Caki2 (cell line): ENCODE data around the gene GRHL1. TPM values are rescaled to one million over a fixed set of nuclear protein-coding genes. Genes with fewer than 3 reads are reported as not detected.
A peak's percentile ranks its signal among the peaks of the same experiment; 100 is the strongest.
"Not testable (repeated sequence)": the region's sequence is repeated elsewhere in the genome, so short reads cannot be mapped to it uniquely, and the experiment has no call there.

Source experiments
- DNase-seq: peaks from one replicate; pipeline ENCODE4 v3.0.0-alpha.2; 2015; ENCODE audit warnings: low read depth
- in situ Hi-C: cut with HindIII; loops from 2 replicates; pipeline ENCODE4 v1.10.0; 2016; ENCODE audit warnings: low sequenced_read_pairs, low pct_unique_long_range_greater_than_20kb, mixed read lengths
- total RNA-seq: library from RNA; depleted of rRNA; stranded (reverse); fragments of >200 nt; shearing (Covaris generic); gene quantifications from 2 replicates; pipeline ENCODE4 v1.2.3, GENCODE V29; 2014; ENCODE audit warnings: low replicate concordance

The GRHL1 gene
- total RNA-seq, 1 experiment from 2014 or later, result 9.1 TPM

GRCh38 chr2:10028407-10028987 is 77.0 kb downstream of the GRHL1 start:
- in situ Hi-C loops, result loop anchor here (25.0 kb wide), 1 partner anchor 216 kb away; no protein-coding TSS in a partner anchor
- no peak for DNase-seq

GRCh38 chr2:10028988-10029874 is 77.7 kb downstream of the GRHL1 start:
- in situ Hi-C loops, result loop anchor here (25.0 kb wide), 1 partner anchor 217 kb away; no protein-coding TSS in a partner anchor
- DNase-seq, result no peak

GRCh38 chr2:10029875-10030223 is 78.4 kb downstream of the GRHL1 start:
- no peak for DNase-seq
- in situ Hi-C loops, result loop anchor here (25.0 kb wide), 1 partner anchor 218 kb away; no protein-coding TSS in a partner anchor

- in situ Hi-C loops, result loop anchor here (25.0 kb wide), 1 partner anchor 218 kb away; no protein-coding TSS in a partner anchor
- DNase-seq, result no peak
Observed at GRCh38 chr2:10030311-10030736, 78.8 kb downstream of the GRHL1 start.

GRCh38 chr2:10030798-10031197 is 79.3 kb downstream of the GRHL1 start:
- in situ Hi-C loops, result loop anchor here (25.0 kb wide), 1 partner anchor 218 kb away; no protein-coding TSS in a partner anchor
- not testable (repeated sequence) for DNase-seq

GRCh38 chr2:10031886-10032745 is 80.6 kb downstream of the GRHL1 start:
- no peak for DNase-seq
- in situ Hi-C loops, result loop anchor here (25.0 kb wide), 1 partner anchor 220 kb away; no protein-coding TSS in a partner anchor

- no peak for DNase-seq
- in situ Hi-C loops, result loop anchor here (25.0 kb wide), 1 partner anchor 220 kb away; no protein-coding TSS in a partner anchor
Observed at GRCh38 chr2:10032746-10033105, 81.2 kb downstream of the GRHL1 start.

GRCh38 chr2:10033251-10034006 is 81.9 kb downstream of the GRHL1 start:
- DNase-seq, result no peak
- in situ Hi-C loops, result loop anchor here (25.0 kb wide), 1 partner anchor 221 kb away; no protein-coding TSS in a partner anchor

GRCh38 chr2:10034333-10035052 is 83.0 kb downstream of the GRHL1 start:
- in situ Hi-C loops, result loop anchor here (25.0 kb wide), 1 partner anchor 222 kb away; no protein-coding TSS in a partner anchor

GRCh38 chr2:10035053-10035422 is 83.5 kb downstream of the GRHL1 start:
- no peak for DNase-seq
- in situ Hi-C loops, result loop anchor here (25.0 kb wide), 1 partner anchor 223 kb away; no protein-coding TSS in a partner anchor

More at GRCh38 chr2:10034333-10035052, 83.0 kb downstream of the GRHL1 start:
- no peak for DNase-seq

GRCh38 chr2:10035633-10036032 is 84.1 kb downstream of the GRHL1 start:
- in situ Hi-C loops, result loop anchor here (25.0 kb wide), 1 partner anchor 223 kb away; no protein-coding TSS in a partner anchor

GRCh38 chr2:10036095-10036884 is 84.8 kb downstream of the GRHL1 start:
- peak; percentile 94 for DNase-seq
- in situ Hi-C loops, result loop anchor here (25.0 kb wide), 1 partner anchor 224 kb away; no protein-coding TSS in a partner anchor

More at GRCh38 chr2:10035633-10036032, 84.1 kb downstream of the GRHL1 start:
- no peak for DNase-seq

- DNase-seq, result no peak
- in situ Hi-C loops, result loop anchor here (25.0 kb wide), 1 partner anchor 226 kb away; no protein-coding TSS in a partner anchor
Observed at GRCh38 chr2:10038123-10038522, 86.6 kb downstream of the GRHL1 start.

- in situ Hi-C loops, result loop anchor here (25.0 kb wide), 1 partner anchor 226 kb away; no protein-coding TSS in a partner anchor
- no peak for DNase-seq
Observed at GRCh38 chr2:10038716-10039115, 87.2 kb downstream of the GRHL1 start.

- no peak for DNase-seq
- in situ Hi-C loops, result loop anchor here (25.0 kb wide), 1 partner anchor 228 kb away; no protein-coding TSS in a partner anchor
Observed at GRCh38 chr2:10039658-10040410, 88.3 kb downstream of the GRHL1 start.
